Mesothelial cell of epicardium (in vitro differentiated cells): Measurements from ENCODE around the gene MFGE8. TPM values are rescaled to one million over a fixed set of nuclear protein-coding genes. Genes with fewer than 3 reads are reported as not detected.
"Not testable (repeated sequence)": the region's sequence is repeated elsewhere in the genome, so short reads cannot be mapped to it uniquely, and the experiment has no call there.

Source experiments
- DNase-seq, 2 experiments: peaks; one replicate each; pipeline ENCODE4 v3.0.0; 2021; ENCODE audit warnings: low spot score in 2 of 2; ENCODE audit not compliant: unreplicated experiment in 2 of 2
- H3K27ac Mint-ChIP-seq: 2 replicates; pipeline ENCODE4 v1.8.0; 2021; ENCODE audit warnings: mixed read lengths
- H3K27me3 Mint-ChIP-seq: 2 replicates; pipeline ENCODE4 v1.8.0; 2021; ENCODE audit warnings: low read depth, mixed read lengths
- H3K36me3 Mint-ChIP-seq: 2 replicates; pipeline ENCODE4 v1.8.0; 2021; ENCODE audit warnings: mixed read lengths
- H3K4me1 Mint-ChIP-seq: 2 replicates; pipeline ENCODE4 v1.8.0; 2021; ENCODE audit warnings: mixed read lengths
- H3K4me3 Mint-ChIP-seq: 2 replicates; pipeline ENCODE4 v1.8.0; 2021; ENCODE audit warnings: mild to moderate bottlenecking, moderate library complexity, mixed read lengths
- H3K9me3 Mint-ChIP-seq: 2 replicates; pipeline ENCODE4 v1.8.0; 2021; ENCODE audit warnings: mixed read lengths
- CTCF ChIP-seq: fragments of 200-600 bp; sonication (generic); IDR thresholded peaks from one replicate; pipeline ENCODE4 v1.5.0; 2021; ENCODE audit warnings: antibody characterized with exemption; ENCODE audit not compliant: unreplicated experiment
- total RNA-seq: library from RNA; stranded (reverse); gene quantifications from 3 replicates; pipeline ENCODE4 v1.2.1, GENCODE V29; 2021

The MFGE8 gene
- total RNA-seq, 1 donor from 2014 or later: 181 TPM

- Mint-ChIP-seq H3K4me1 (no peaks in the 10 kb centered on the region), H3K9me3 (peaks cover 4% of the 10 kb centered on the region), H3K36me3 (no peaks in the 10 kb centered on the region), H3K27ac (no peak overlapping the region), H3K4me3 (no peak overlapping the region), H3K27me3 (no peaks in the 10 kb centered on the region)
- no peak for DNase-seq
- TF ChIP-seq CTCF: no peak
Observed at GRCh38 chr15:88950600-88951160, 37.5 kb upstream of the MFGE8 start.

GRCh38 chr15:88949734-88950400 lies 36.7 kb upstream of the MFGE8 start:
- Mint-ChIP-seq H3K27me3 (no peaks in the 10 kb centered on the region), H3K4me3 (no peak overlapping the region), H3K9me3 (peaks cover 4% of the 10 kb centered on the region), H3K36me3 (no peaks in the 10 kb centered on the region), H3K4me1 (no peaks in the 10 kb centered on the region), H3K27ac (no peak overlapping the region)
- DNase-seq: no peak
- no peak for TF ChIP-seq CTCF

GRCh38 chr15:88940110-88940675 lies 27.0 kb upstream of the MFGE8 start:
- Mint-ChIP-seq H3K27ac (no peak overlapping the region), H3K4me1 (no peaks in the 10 kb centered on the region), H3K36me3 (peaks cover 2% of the 10 kb centered on the region), H3K27me3 (no peaks in the 10 kb centered on the region), H3K4me3 (no peak overlapping the region), H3K9me3 (peaks cover 13% of the 10 kb centered on the region)
- no peak for DNase-seq
- TF ChIP-seq CTCF: no peak

DNA sequence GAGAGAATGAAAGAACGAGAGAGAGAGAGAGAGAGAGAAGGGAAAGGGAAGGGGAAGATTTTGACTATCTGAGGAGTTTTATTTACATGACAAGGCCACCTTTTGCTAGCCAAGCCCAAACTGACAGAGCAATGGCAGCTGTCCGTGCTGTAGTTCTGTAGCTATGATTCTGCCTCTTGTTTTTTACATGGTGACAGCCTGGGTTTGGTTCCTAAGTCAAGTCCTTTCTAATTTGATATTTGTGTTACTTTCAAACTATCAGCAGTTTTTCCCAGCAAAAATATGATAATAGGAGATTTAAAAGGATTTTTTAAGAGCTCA lies 26.3 kb upstream of the MFGE8 start:
- H3K4me3 Mint-ChIP-seq: no peak overlapping the region

DNA sequence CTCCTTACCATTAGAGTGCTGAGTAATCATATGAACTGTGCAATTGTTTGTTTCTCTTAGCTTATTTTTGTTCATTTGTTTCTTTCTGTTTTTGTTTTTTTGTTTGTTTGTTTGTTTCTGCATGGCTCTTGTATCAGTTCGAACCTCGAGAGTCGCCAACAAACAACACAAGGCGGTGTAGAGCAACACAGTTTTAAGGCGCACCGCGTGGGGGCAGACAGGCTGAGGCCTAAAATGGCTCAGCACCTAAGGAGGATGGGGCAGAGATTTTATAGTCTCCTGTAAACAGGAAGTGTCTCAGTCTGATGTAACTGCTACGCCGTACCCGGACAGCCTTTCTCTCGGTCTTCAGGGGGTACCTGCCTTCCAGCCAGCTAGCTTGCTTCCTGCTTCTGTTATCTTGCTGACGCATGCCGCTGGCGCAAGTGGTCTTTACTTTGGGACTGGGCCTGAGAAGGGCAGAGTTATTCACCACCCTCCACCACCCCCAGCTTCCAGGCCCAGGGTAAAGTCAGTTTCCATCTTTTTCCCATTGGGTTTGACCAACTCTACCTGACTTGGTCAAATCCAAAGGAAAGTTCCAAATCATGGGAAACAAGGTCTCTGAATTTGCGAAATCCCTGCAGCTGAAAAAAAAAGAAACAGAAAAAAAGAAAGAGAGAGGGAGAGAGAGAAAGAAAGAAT lies 25.8 kb upstream of the MFGE8 start:
- Mint-ChIP-seq H3K4me3 (no peak overlapping the region), H3K27ac (no peak overlapping the region), H3K27me3 (peaks cover 2% of the 10 kb centered on the region), H3K9me3 (peaks cover 22% of the 10 kb centered on the region), H3K36me3 (peaks cover 2% of the 10 kb centered on the region), H3K4me1 (no peaks in the 10 kb centered on the region)
- no peak for DNase-seq
- no peak for TF ChIP-seq CTCF

More for the DNA sequence above, 26.3 kb upstream of the MFGE8 start:
- H3K4me1 Mint-ChIP-seq: no peaks in the 10 kb centered on the region
- no peak overlapping the region for H3K27ac Mint-ChIP-seq
- peaks cover 2% of the 10 kb centered on the region for H3K36me3 Mint-ChIP-seq
- H3K27me3 Mint-ChIP-seq: peaks cover 2% of the 10 kb centered on the region
- no peak for TF ChIP-seq CTCF
- no peak for DNase-seq
- H3K9me3 Mint-ChIP-seq: peaks cover 18% of the 10 kb centered on the region

- not testable (repeated sequence) for DNase-seq, H3K27ac Mint-ChIP-seq, H3K4me3 Mint-ChIP-seq, H3K4me1 Mint-ChIP-seq, H3K27me3 Mint-ChIP-seq, H3K36me3 Mint-ChIP-seq
- peaks cover 20% of the 10 kb centered on the region for H3K9me3 Mint-ChIP-seq
Observed at GRCh38 chr15:88934449-88934848, 21.3 kb upstream of the MFGE8 start.
